HEK293 (cell line): Measurements from ENCODE around the gene EPB41L5.

Experiments used
- CTCF ChIA-PET: fragments of 350-600 bp; formaldehyde crosslinking; extraction: SDS; loops from one replicate; lab custom pipeline; 2021; ENCODE audit warnings: antibody characterized with exemption; lab: Yijun Ruan, JAX
- POLR2A ChIA-PET: fragments of 300-600 bp; formaldehyde crosslinking; extraction: SDS; loops from one replicate; lab custom pipeline; 2020; ENCODE audit warnings: antibody characterized with exemption, inconsistent platforms; lab: Yijun Ruan, JAX
- H3K27ac ChIP-seq: fragments of 200-500 bp; sonication (Bioruptor generic); 2 replicates; pipeline ENCODE4 v1.5.1; 2014; ENCODE audit warnings: low read depth, low read length, control low read depth, inconsistent platforms; ENCODE audit errors: extremely low read depth
- H3K36me3 ChIP-seq, 2 experiments: fragments of 200-500 bp in 1 of 2; sonication (Bioruptor generic) in 1 of 2; 1 replicate in 1 of 2; 2 replicates in 1 of 2; pipeline ENCODE4 v1.5.1; 2014 to 2017; ENCODE audit warnings: inconsistent platforms in 2 of 2, low read length in 2 of 2; ENCODE audit not compliant: control insufficient read depth in 2 of 2, insufficient read depth in 1 of 2
- H3K4me1 ChIP-seq: fragments of 200-500 bp; sonication (Bioruptor generic); 2 replicates; pipeline ENCODE4 v1.5.1; 2014; ENCODE audit warnings: mild to moderate bottlenecking, low read length, inconsistent platforms; ENCODE audit not compliant: control insufficient read depth, insufficient read depth
- H3K4me3 ChIP-seq: 2 replicates; pipeline ENCODE4 v1.5.1; 2011; ENCODE audit warnings: low read depth, mild to moderate bottlenecking, control low read depth, low read length, moderate library complexity
- H3K9me3 ChIP-seq: fragments of 200-500 bp; sonication (Bioruptor generic); 2 replicates; pipeline ENCODE4 v1.5.1; 2014; ENCODE audit warnings: low read depth, low read length, inconsistent platforms; ENCODE audit not compliant: control insufficient read depth, insufficient read depth
- BCL11B ChIP-seq: fragments of 450-650 bp; formaldehyde crosslinking; IDR thresholded peaks from 2 replicates; pipeline ENCODE4 v1.5.1; 2016; ENCODE audit warnings: low read depth, missing biosample characterization, missing genetic modification characterization
- FEZF1 ChIP-seq: fragments of 450-650 bp; formaldehyde crosslinking; IDR thresholded peaks from 2 replicates; pipeline ENCODE4 v1.5.1; 2016; ENCODE audit warnings: missing biosample characterization, missing genetic modification characterization
- GFI1B ChIP-seq: fragments of 450-650 bp; formaldehyde crosslinking; IDR thresholded peaks from 2 replicates; pipeline ENCODE4 v1.5.1; 2016; ENCODE audit warnings: missing biosample characterization, missing genetic modification characterization
- KLF7 ChIP-seq: fragments of 450-650 bp; formaldehyde crosslinking; IDR thresholded peaks from 2 replicates; pipeline ENCODE4 v1.5.1; 2016; ENCODE audit warnings: missing biosample characterization, missing genetic modification characterization, borderline replicate concordance
- ZBTB6 ChIP-seq: fragments of 450-650 bp; formaldehyde crosslinking; IDR thresholded peaks from 2 replicates; pipeline ENCODE4 v1.5.1; 2017; ENCODE audit warnings: missing biosample characterization, missing genetic modification characterization
- ZIC2 ChIP-seq: fragments of 450-650 bp; formaldehyde crosslinking; IDR thresholded peaks from 2 replicates; pipeline ENCODE4 v1.5.1; 2016; ENCODE audit warnings: missing biosample characterization, missing genetic modification characterization
- ZNF18 ChIP-seq: fragments of 450-650 bp; formaldehyde crosslinking; IDR thresholded peaks from 2 replicates; pipeline ENCODE4 v1.5.1; 2016; ENCODE audit warnings: missing biosample characterization, missing genetic modification characterization
- ZNF202 ChIP-seq: fragments of 450-650 bp; formaldehyde crosslinking; IDR thresholded peaks from 2 replicates; pipeline ENCODE4 v1.5.1; 2016; ENCODE audit warnings: missing biosample characterization, missing genetic modification characterization, borderline replicate concordance
- ZNF266 ChIP-seq: fragments of 450-650 bp; formaldehyde crosslinking; IDR thresholded peaks from 2 replicates; pipeline ENCODE4 v1.5.1; 2016; ENCODE audit warnings: missing biosample characterization, missing genetic modification characterization, low read depth
- ZNF324 ChIP-seq: fragments of 450-650 bp; formaldehyde crosslinking; IDR thresholded peaks from 2 replicates; pipeline ENCODE4 v1.5.1; 2016; ENCODE audit warnings: missing biosample characterization, missing genetic modification characterization
- ZNF341 ChIP-seq: fragments of 450-650 bp; formaldehyde crosslinking; IDR thresholded peaks from 2 replicates; pipeline ENCODE4; 2016; ENCODE audit warnings: low read depth, missing biosample characterization, missing genetic modification characterization
- ZNF366 ChIP-seq: fragments of 450-650 bp; formaldehyde crosslinking; conservative IDR thresholded peaks from 2 replicates; pipeline ENCODE4 v1.5.1; 2016; ENCODE audit warnings: missing biosample characterization, missing genetic modification characterization
- ZNF423 ChIP-seq: fragments of 450-650 bp; formaldehyde crosslinking; IDR thresholded peaks from 2 replicates; pipeline ENCODE4 v1.5.1; 2016; ENCODE audit warnings: missing biosample characterization, missing genetic modification characterization
- ZNF571 ChIP-seq: fragments of 450-650 bp; formaldehyde crosslinking; IDR thresholded peaks from 2 replicates; pipeline ENCODE4 v1.5.0; 2017; ENCODE audit warnings: missing biosample characterization, missing genetic modification characterization
- ZNF629 ChIP-seq: fragments of 450-650 bp; formaldehyde crosslinking; IDR thresholded peaks from 2 replicates; pipeline ENCODE4 v1.5.1; 2017; ENCODE audit warnings: missing biosample characterization, missing genetic modification characterization
- ZNF664 ChIP-seq: fragments of 450-650 bp; formaldehyde crosslinking; IDR thresholded peaks from 2 replicates; pipeline ENCODE4 v1.5.1; 2016; ENCODE audit warnings: missing biosample characterization, missing genetic modification characterization
- ZNF776 ChIP-seq: fragments of 450-650 bp; formaldehyde crosslinking; IDR thresholded peaks from 2 replicates; pipeline ENCODE4 v1.5.0; 2017; ENCODE audit warnings: missing biosample characterization, missing genetic modification characterization, borderline replicate concordance
- ZSCAN16 ChIP-seq: fragments of 450-650 bp; formaldehyde crosslinking; IDR thresholded peaks from 2 replicates; pipeline ENCODE4 v1.5.1; 2016; ENCODE audit warnings: missing biosample characterization, missing genetic modification characterization
- ZXDB ChIP-seq: fragments of 450-650 bp; formaldehyde crosslinking; IDR thresholded peaks from 2 replicates; pipeline ENCODE4 v1.5.1; 2016; ENCODE audit warnings: missing biosample characterization, missing genetic modification characterization

The EPB41L5 gene

GRCh38 chr2:120013597-120014223 lies 833 bp downstream of the EPB41L5 start:
- peak overlapping the region; percentile 81 for H3K4me3 ChIP-seq
- POLR2A ChIA-PET, result interaction anchor here (1.2 to 1.9 kb wide), 3 partner anchors 14 to 254 kb away, joined by 3 to 8 read pairs (median 7); partner anchors contain the start of gene PTPN4
- H3K9me3 ChIP-seq, result no peaks in the 10 kb centered on the region
- TF ChIP-seq GFI1B (no peak), ZNF629 (no peak), ZXDB (no peak), ZIC2 (tag by site-specific recombination) (no peak), ZNF776 (tag by site-specific recombination) (no peak), ZNF571 (tag by site-specific recombination) (no peak), FEZF1 (tag by site-specific recombination) (no peak), ZSCAN16 (no peak), ZNF423 (tag by site-specific recombination) (no peak), ZBTB6 (tag by site-specific recombination) (no peak), KLF7 (tag by site-specific recombination) (no peak), BCL11B (tag by site-specific recombination) (no peak), ZNF202 (tag by site-specific recombination) (no peak), ZNF18 (tag by site-specific recombination) (no peak), ZNF266 (no peak)
- TF ChIP-seq, all 188 proteins: peak for 0
- H3K36me3 ChIP-seq, result no peaks in the 10 kb centered on the region
- H3K4me1 ChIP-seq, result no peaks in the 10 kb centered on the region
- CTCF ChIA-PET, result interaction anchor here (0.6 to 0.7 kb wide), 3 partner anchors 16 to 273 kb away, joined by 3 read pairs; no protein-coding TSS in a partner anchor
- peak overlapping the region; percentile 78 for H3K27ac ChIP-seq

DNA sequence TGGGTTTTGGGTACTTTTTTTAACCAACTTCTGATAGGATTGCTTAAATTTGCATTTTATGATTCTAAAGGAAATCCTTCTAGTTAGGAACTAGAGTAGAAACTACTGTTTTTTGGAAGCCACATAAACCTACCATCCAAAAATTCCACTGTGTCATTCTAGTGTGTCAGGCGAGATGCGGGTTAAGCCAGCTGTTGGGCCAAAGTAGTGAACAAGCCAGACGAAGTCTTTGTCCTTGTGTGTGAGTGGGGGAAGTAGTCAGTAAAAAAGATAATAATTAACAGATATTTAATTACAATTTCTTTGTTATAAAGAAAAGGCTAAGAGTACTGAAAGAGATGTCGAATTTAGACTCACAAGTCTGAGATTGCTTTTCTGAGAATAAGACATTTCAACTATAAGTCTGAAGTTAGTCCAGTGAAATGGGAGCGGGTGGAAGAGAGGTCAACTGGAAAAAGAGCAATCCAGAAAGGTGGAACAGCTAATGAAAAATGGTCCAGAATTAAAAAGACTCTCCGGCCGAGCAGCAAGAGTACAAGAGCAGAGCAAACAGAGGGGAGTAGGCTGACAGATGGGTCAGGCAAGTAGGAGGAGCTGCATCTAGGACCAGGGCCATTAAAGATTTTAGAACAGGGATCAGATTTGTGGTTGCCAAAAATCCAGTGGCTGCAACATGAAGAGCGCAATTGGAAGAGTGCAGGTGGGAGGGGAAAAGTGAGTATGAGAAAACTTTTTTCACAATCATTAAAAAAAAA lies 1.5 kb downstream of the EPB41L5 start:
- no peaks in the 10 kb centered on the region for H3K4me1 ChIP-seq
- H3K27ac ChIP-seq, result no peak overlapping the region
- no peaks in the 10 kb centered on the region for H3K9me3 ChIP-seq
- TF ChIP-seq FEZF1 (tag by site-specific recombination) (peak; percentile 15; the same call in 1 of the 2 replicates), ZNF366 (tag by site-specific recombination) (no peak), ZNF18 (tag by site-specific recombination) (no peak), ZNF324 (tag by site-specific recombination) (no peak), ZNF341 (peak; percentile 62; the same call in 1 of the 2 replicates), ZNF664 (tag by site-specific recombination) (no peak)
- H3K4me3 ChIP-seq, result peak overlapping the region; percentile 81
- no peaks in the 10 kb centered on the region for H3K36me3 ChIP-seq
- CTCF ChIA-PET, result interaction anchor here (0.6 kb wide), 2 partner anchors 15 to 274 kb away, joined by 3 read pairs; no protein-coding TSS in a partner anchor
- POLR2A ChIA-PET, result no interaction called here
